Stimulated activated CD4-positive, alpha-beta T cell treated with anti-CD3 and anti-CD28 coated beads, Interleukin-4, amount 100 ng/mL, for 4 hours (primary cell): ENCODE measurements around the gene EFNB3.

ENCODE experiments used
- DNase-seq, 2 experiments: peaks; one replicate each; pipeline ENCODE4 v3.0.0-alpha.2; 2020

Gene EFNB3

DNA sequence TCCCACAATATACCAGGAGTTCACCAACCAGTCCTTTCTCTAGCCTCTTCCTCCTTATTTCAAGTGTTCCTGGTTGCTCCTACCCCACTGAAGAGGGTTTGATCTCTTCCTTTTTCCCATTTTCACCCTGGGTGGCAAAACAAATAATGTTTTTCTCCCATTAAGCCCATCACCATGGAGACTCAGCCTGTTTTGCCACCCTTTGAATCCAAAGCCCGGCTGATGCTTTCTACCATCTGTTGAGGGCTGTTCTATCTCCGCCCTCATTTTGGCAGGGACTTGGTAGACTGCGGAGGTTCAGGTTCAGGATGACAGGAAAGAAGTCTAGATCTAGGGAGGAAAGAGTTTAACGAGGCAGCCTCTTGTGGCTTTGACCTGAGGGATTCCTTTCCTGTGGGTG is 15.1 kb downstream of the EFNB3 start:
- DNase-seq, result no peak

DNA sequence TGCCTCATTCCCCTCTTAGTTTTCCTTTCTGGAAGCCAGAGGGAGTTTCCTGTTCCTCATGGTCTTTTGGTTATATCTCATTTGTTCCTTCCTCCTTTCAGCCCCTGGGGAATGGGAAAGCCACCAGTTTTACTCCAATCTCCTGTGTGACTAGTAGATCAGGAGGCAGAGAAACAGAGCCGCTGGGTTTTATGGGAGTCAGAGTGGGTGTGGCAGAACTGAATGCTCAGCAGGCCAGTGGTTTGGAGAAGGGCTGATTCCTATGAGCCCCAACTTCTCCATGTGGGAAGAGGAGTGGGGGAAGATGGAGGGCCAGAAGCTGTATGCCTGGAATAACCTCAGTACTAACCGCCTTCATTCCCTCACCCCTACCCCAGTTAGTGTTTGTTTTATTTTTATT is 16.6 kb downstream of the EFNB3 start:
- DNase-seq, result no peak

DNA sequence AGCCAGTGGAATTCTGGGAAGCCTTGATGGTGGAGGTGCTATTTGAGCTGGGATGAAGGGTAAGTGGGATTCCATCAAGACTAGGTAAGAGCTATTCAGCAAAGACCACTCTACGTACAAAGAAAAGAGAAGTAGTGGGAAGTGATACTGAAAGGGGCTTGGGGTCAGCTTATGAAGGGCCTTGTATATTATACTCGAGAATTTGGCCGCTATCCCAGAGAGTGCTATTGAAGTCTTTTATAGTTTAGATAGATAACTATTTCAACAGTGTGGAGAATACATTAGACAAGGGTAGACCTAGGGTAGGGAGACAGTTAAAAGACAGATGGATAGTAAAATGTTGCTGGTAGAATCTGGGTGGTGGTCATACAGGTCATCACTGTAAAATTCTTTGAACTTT is 22.9 kb downstream of the EFNB3 start:
- DNase-seq, result no peak

DNA sequence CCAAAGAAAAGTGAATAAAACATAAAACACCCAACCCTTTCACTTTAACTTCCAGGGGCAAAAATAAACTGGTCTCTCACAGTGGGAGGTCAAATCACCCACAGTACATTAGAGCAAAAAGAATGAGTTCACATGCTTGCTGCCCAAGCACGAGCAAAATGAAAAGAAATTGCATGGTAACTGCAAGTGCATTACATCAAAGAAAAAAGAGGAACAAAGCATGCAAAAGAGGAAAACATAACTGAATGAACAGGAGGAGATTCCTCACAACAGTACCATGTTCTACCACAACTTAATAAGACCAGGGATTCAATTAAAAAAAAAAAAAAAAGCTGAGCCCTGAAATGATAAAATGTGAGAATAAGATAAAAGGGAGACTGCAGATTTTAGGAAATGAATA is 24.8 kb downstream of the EFNB3 start:
- no peak for DNase-seq

DNA sequence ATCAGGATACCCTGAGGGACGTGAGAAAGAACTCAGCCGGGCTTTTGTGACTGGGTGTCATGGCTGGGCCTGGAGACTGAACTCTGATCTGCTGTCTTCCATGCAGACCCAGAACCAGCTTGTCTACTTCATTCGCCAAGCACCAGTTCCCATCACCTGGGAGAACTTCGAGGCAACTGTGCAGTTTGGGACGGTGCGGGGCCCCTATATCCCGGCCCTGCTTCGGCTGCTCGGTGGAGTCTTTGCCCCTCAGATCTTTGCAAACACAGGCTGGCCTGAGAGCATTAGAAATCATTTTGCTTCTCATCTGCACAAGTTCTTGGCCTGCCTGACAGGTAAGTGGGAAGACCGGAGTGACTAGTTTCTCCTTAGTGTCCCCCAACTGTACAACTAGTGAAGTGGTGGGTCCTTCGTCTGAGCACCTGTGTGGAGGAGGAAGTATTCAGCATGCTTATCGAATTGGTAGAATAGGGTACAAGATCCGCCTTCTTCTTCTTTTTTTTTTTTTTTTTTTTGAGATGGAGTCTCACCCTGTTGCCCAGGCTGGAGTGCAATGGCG is 28.1 kb downstream of the EFNB3 start:
- DNase-seq, result no peak

DNA sequence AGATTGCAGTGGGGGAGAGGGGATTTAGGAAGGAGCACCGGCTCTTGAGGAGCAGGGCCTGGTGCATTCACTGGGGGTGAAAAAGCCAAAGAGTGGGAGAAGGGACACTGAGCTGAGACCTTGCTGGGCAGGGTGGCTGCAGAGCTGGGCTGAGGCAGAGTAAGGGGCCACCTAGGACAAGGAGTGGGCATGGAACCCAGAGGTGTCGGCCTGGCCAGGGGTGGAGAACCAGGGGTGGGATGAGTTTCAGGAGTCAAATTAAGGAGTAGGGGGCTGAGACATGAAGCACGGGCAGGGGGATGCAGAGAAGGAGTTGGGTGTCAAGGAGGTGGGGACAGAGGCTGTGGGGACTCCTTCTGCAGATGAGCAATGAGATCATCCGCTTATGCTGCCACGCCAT is 32.6 kb downstream of the EFNB3 start:
- no peak for DNase-seq

DNA sequence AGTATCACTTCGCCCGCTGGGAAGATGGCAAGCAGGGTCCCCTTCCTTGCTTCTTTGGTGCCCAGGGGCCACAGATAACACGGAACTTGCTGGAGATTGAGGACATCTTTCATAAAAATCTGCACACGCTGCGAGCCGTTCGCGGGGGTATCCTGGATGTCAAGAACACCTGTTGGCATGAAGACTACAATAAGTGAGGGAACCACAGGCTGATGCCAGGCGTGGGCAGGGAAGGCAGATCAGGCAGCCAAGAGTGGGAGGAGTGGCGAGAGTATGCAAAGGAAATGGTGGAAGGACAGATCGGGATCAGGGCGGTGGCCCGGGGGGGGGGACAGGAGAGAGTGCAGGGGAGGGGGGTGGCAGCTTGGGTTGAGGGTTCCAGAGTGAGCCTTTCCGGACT is 34.7 kb downstream of the EFNB3 start:
- DNase-seq, result no peak

DNA sequence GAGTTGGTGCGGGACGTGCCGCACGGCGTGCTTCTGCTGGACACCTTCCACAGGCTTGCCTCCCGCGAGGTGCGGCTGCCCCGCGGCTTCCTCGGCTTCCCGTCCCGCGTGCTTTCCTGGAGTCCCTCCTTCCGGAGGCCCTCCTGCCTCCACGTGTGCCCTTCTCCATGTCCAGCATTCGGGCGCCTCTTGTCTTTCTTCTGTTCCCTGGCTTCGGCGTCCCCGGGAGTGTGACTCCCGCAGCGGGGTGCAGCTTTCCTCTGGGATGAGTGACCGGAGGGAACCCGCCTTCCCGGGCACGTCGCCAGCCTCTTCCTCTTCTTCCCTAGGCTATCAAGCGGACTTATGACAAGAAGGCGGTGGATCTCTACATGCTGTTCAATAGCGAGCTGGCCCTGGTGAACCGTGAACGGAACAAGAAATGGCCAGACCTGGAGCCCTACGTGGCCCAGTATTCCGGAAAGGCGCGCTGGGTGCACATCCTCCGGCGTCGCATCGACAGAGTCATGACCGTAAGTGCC is 35.5 kb downstream of the EFNB3 start:
- no peak for DNase-seq

DNA sequence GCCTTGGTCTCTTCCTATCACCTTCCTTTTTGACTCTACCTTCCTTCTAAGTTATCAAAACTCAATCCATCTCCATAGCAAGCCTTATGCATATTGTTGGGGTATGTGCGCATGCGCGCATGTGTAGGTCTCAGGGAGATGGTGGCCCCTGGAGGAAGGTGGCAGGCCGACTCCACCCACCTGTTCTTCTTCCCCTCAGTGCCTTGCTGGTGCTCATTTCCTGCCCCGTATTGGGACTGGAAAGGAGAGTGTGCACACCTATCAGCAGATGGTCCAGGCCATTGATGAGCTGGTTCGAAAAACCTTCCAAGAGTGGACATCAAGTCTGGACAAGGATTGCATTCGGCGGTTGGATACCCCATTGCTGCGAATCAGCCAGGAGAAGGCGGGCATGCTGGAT is 37.7 kb downstream of the EFNB3 start:
- DNase-seq, result no peak

DNA sequence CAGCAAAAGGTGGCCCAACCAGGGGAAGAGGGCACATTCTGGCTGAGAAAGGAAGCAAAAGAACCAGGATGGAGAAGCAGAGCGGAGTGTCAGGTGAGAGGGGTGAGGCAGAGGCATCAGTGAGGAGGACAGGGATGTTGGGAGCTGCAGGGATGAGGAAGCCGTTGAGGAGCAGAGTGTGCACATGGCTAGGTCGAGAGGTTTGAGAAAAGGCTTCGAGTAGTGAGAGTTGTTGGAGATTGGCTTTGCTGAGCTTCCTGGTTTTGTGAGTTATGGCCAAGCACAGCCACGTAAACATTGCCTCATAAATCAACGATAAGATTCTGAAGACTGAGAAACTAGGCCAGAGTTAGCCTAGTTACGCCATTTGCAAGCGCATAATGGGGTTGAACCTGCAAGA is 39.4 kb downstream of the EFNB3 start:
- DNase-seq, result no peak

DNA sequence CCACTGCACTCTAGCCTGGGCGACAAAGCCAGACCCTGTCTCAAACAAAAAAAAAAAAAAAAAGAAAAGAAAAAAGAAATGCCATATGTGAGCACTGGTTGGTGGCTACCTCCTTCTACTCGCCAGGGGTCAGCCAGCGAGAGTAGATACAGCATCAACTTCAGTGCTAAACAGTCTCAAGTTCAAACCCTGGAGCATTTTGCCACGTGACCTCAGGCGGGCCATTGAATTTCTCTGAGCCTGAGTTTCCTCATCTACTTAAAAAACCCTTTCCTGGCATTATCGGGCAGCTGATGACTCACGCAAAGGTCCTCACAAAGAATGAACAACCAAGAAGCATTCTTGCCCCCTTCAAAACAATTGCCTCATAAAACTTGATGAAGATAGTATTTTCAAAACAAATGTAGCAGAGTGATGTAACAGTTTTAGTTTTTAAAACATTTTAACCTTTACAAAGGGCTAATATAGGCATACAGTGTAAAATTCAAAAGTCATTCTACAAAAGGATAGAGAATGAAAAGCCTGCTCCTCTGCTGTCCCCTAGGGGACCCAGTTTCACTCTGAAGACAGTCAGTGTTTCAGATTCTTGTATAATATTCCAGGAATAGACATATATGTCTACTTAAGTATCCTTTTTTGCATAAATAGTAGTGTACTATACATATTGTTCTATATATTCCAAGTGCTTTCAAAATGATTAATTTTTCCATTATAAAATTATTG is 40.9 kb downstream of the EFNB3 start:
- DNase-seq, result no peak

DNA sequence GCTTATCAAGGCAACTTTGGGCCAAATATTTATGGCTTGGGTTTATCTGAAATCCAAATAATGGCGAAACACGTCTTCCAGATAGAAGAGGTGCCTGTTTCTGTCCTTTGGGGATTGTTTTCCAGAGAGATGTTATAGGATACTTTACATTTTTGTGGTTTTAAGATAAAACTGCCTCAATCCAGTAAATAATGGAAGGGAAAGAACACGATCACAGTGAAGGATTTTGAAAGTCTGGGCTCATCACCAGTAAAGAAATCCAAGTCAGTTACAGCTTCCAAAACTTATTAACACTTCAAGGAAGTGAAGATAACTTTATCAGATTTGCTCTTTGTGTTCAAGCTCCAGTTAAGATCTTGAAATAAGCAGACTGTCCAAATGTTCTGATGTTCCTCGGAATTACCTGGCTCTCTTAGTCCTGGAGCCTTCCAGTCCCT is 42.7 kb downstream of the EFNB3 start:
- no peak for DNase-seq

DNA sequence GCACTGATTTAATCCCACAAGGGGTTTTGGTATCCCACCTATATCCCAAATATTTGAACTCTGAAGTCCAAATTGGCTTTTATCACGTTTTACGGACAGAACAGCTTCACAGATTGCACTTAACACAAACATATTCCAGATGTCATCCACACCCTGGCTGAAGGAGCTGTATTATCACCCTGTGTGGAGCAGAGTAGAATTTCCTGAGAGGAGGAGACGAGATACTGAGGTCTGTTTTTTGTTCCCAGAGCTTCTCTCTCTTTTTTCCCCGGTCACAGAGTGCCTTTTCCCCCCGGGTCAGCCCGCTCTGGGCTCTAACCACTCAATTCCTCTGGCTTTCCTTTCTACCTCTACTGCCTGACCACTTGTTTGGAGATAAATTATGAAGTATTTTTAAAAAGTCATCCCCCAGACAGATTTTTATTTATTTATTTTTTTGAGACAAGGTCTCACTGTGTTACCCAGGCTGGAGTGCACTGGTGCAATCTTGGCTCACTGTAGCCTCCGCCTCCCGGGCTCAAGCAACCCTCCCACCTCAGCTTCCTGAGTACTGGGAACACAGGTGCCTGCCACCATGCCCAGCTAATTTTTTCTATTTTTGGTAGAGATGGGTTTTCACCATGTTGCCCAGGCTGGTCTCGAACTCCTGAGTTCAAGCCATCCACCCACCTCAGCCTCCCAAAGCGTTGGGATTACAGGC is 43.2 kb downstream of the EFNB3 start:
- no peak for DNase-seq

DNA sequence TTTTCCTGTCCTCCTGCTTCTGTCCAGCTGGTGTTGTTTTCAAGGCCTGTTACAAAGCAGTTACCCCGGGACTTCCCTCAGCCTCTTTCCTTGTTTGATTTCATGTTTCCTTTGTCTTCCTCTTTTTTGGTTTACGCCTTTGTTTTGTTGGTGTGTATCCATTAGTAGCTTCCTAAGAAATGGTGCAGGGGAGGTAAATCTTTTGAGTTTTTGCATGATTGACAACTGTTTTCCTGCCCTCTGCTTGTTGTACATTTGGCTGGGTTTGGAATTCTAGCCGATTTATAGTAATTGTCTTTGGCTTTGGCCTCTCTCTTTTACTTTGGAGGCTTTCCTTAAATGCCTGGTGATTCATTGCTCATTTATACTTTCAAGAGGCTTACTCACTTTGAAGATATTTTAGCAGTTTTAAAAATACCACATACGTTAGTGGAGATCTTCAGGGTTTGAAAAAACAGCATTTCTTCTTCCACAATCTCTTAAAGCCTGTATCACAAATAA is 45.4 kb downstream of the EFNB3 start:
- DNase-seq, result no peak

DNA sequence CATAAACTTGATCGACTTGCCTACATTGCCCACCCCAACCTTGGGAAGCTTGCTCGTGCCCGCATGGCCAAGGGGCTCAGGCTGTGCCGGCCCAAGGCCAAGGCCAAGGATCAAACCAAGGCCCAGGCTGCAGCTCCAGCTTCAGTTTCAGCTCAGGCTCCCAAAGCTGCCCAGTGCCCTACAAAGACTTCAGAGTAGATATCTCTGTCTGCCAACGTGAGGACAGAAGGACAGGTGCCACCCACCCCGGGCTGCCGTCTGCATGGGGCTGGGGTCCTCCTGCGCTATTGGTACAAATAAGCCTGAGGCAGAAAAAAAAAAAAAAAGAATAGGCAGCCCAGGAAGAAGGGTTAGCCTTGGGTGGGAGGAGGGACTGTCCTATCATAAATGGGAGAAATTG is 49.7 kb downstream of the EFNB3 start:
- DNase-seq, result no peak

DNA sequence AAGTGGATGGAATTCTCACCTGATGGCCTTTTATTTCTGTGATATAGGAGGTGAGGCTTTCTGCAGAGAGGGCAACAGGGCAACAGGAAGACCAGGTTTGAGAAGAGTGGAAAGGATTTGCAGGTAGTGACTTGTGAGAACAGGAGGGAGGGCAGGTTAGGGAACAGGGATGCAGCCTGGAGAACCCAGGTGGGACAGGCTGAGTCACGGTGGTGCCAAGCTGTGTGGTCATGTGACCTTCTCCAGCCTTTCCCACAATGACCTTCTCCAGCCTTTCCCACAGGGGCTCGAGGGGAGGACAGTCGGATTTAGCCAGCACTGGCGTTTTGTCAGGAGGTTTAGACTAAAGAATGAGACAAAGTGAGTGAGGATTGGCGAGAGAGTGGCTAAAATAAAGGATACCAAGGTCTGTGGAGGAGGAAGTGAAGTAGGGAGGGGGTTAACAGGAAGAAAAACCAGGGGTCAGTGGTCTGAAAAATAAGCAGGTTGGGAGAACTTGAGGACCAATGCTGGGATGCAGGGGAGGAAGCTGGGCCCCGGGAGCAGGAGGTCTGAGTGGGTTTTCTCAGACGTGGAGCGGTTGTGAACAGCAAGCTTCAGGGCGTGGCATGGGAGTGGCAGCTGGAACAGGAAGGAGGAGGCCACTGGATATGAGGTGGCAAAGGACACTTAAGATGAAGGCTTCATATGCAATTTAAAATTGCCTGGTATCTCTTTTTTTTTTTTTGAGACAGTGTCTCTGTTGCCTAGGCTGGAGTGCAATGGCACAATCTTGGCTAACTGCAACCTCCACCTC is 50.3 kb downstream of the EFNB3 start:
- DNase-seq, result no peak

DNA sequence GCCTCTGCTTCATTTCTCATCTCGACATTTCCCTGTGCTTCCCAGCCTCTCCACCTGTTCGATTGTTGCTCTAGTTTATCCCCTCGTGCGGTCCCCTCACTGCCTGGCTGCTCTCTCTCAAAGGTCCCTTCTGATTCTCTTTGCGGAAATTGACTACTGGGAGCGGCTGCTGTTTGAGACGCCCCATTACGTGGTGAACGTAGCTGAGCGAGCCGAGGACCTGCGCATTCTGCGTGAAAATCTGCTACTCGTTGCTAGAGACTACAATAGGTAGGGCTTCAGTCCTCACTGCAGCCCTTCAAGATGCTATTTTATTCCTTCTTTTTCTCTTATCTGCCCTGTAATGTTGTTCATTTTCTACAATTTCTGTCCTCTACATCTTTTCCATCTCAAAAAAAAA is 52.0 kb downstream of the EFNB3 start:
- no peak for DNase-seq
